Measurements from ENCODE around the gene THAP11.
"Not testable (repeated sequence)": the region's sequence is repeated elsewhere in the genome, so short reads cannot be mapped to it uniquely, and the experiment has no call there.

Gene THAP11

GRCh38 chr16:67862623-67863583, 20.8 kb downstream of the THAP11 start:
- TF ChIP-seq CTCF (IDR thresholded peaks at IDR 0.05; ENCODE audit: borderline replicate concordance, extremely low read depth, low read length, poor library complexity, severe bottlenecking) = no peak
- no peak for TF ChIP-seq EZH2 (IDR thresholded peaks at IDR 0.05; ENCODE audit: borderline replicate concordance, low read depth, low read length, severe bottlenecking)
- H3K4me2 ChIP-seq (ENCODE audit: insufficient read depth, low read length) = no peak overlapping the region

GRCh38 chr16:67864044-67864443, 21.9 kb downstream of the THAP11 start:
- not testable (repeated sequence) for H3K9ac ChIP-seq (ENCODE audit: low read depth, low read length)

More at GRCh38 chr16:67862623-67863583, 20.8 kb downstream of the THAP11 start:
- DNase-seq (no peak), ATAC-seq (ENCODE audit: insufficient read depth, low read depth) (no peak)
- Histone ChIP-seq H3K4me1 (ENCODE audit: insufficient read depth, low read length) (no peaks in the 10 kb centered on the region), H2AFZ (ENCODE audit: low read depth, low read length) (no peak overlapping the region), H3K79me2 (ENCODE audit: insufficient read depth, low read length) (peaks cover 91% of the 10 kb centered on the region), H3K9ac (ENCODE audit: low read depth, low read length) (no peak overlapping the region), H3K27ac (ENCODE audit: low read length) (no peak overlapping the region), H3K36me3 (ENCODE audit: insufficient read depth, low read length) (peaks cover 67% of the 10 kb centered on the region), H4K20me1 (ENCODE audit: insufficient read depth, low read length) (peaks cover 69% of the 10 kb centered on the region), H3K27me3 (ENCODE audit: insufficient read depth, low read length, poor library complexity) (no peaks in the 10 kb centered on the region), H3K4me3 (ENCODE audit: low read depth in 1 of 2, low read length in 2 of 2) (no peak overlapping the region), H3K9me3 (ENCODE audit: insufficient read depth, low read length, severe bottlenecking) (no peaks in the 10 kb centered on the region)

GRCh38 chr16:67864594-67864993, 22.5 kb downstream of the THAP11 start:
- Histone ChIP-seq H3K79me2 (ENCODE audit: insufficient read depth, low read length) (peaks cover 74% of the 10 kb centered on the region), H3K9ac (ENCODE audit: low read depth, low read length) (no peak overlapping the region), H3K27ac (ENCODE audit: low read length) (no peak overlapping the region), H3K4me2 (ENCODE audit: insufficient read depth, low read length) (no peak overlapping the region), H3K4me1 (ENCODE audit: insufficient read depth, low read length) (no peaks in the 10 kb centered on the region), H3K4me3 (ENCODE audit: low read depth in 1 of 2, low read length in 2 of 2) (no peak overlapping the region), H3K36me3 (ENCODE audit: insufficient read depth, low read length) (peaks cover 83% of the 10 kb centered on the region), H2AFZ (ENCODE audit: low read depth, low read length) (no peak overlapping the region), H3K9me3 (ENCODE audit: insufficient read depth, low read length, severe bottlenecking) (no peaks in the 10 kb centered on the region), H3K27me3 (ENCODE audit: insufficient read depth, low read length, poor library complexity) (no peaks in the 10 kb centered on the region), H4K20me1 (ENCODE audit: insufficient read depth, low read length) (peaks cover 63% of the 10 kb centered on the region)
- TF ChIP-seq CTCF (IDR thresholded peaks at IDR 0.05; ENCODE audit: borderline replicate concordance, extremely low read depth, low read length, poor library complexity, severe bottlenecking) (no peak), EZH2 (IDR thresholded peaks at IDR 0.05; ENCODE audit: borderline replicate concordance, low read depth, low read length, severe bottlenecking) (no peak)
- ATAC-seq (ENCODE audit: insufficient read depth, low read depth) = no peak
- no peak for DNase-seq

More at GRCh38 chr16:67864044-67864443, 21.9 kb downstream of the THAP11 start:
- Histone ChIP-seq H3K79me2 (ENCODE audit: insufficient read depth, low read length) (peaks cover 79% of the 10 kb centered on the region), H4K20me1 (ENCODE audit: insufficient read depth, low read length) (peaks cover 64% of the 10 kb centered on the region), H3K36me3 (ENCODE audit: insufficient read depth, low read length) (peaks cover 79% of the 10 kb centered on the region)
- H3K4me3 ChIP-seq (ENCODE audit: low read depth in 1 of 2, low read length in 2 of 2); H3K27me3 ChIP-seq (ENCODE audit: insufficient read depth, low read length, poor library complexity); DNase-seq; H3K27ac ChIP-seq (ENCODE audit: low read length); H2AFZ ChIP-seq (ENCODE audit: low read depth, low read length); ATAC-seq (ENCODE audit: insufficient read depth, low read depth); H3K4me2 ChIP-seq (ENCODE audit: insufficient read depth, low read length); H3K9me3 ChIP-seq (ENCODE audit: insufficient read depth, low read length, severe bottlenecking); H3K4me1 ChIP-seq (ENCODE audit: insufficient read depth, low read length): not testable (repeated sequence)

GRCh38 chr16:67865318-67865717, 23.2 kb downstream of the THAP11 start:
- peaks cover 68% of the 10 kb centered on the region for H3K79me2 ChIP-seq (ENCODE audit: insufficient read depth, low read length)
- no peak overlapping the region for H2AFZ ChIP-seq (ENCODE audit: low read depth, low read length)
- H3K36me3 ChIP-seq (ENCODE audit: insufficient read depth, low read length) = peaks cover 88% of the 10 kb centered on the region
- no peaks in the 10 kb centered on the region for H3K27me3 ChIP-seq (ENCODE audit: insufficient read depth, low read length, poor library complexity)
- peak; percentile 73 for ATAC-seq (ENCODE audit: insufficient read depth, low read depth)
- TF ChIP-seq EZH2 (IDR thresholded peaks at IDR 0.05; ENCODE audit: borderline replicate concordance, low read depth, low read length, severe bottlenecking) (no peak), CTCF (IDR thresholded peaks at IDR 0.05; ENCODE audit: borderline replicate concordance, extremely low read depth, low read length, poor library complexity, severe bottlenecking) (peak; percentile 61)
- H4K20me1 ChIP-seq (ENCODE audit: insufficient read depth, low read length) = peaks cover 64% of the 10 kb centered on the region
- no peak overlapping the region for H3K4me2 ChIP-seq (ENCODE audit: insufficient read depth, low read length)
- DNase-seq = peak; percentile 38
- no peak overlapping the region for H3K4me3 ChIP-seq (ENCODE audit: low read depth in 1 of 2, low read length in 2 of 2)
- no peak overlapping the region for H3K27ac ChIP-seq (ENCODE audit: low read length)
- H3K4me1 ChIP-seq (ENCODE audit: insufficient read depth, low read length) = no peaks in the 10 kb centered on the region
- no peak overlapping the region for H3K9ac ChIP-seq (ENCODE audit: low read depth, low read length)
- H3K9me3 ChIP-seq (ENCODE audit: insufficient read depth, low read length, severe bottlenecking) = no peaks in the 10 kb centered on the region
